ENCODE data around the gene UBE2Q2.

UBE2Q2 gene

DNA sequence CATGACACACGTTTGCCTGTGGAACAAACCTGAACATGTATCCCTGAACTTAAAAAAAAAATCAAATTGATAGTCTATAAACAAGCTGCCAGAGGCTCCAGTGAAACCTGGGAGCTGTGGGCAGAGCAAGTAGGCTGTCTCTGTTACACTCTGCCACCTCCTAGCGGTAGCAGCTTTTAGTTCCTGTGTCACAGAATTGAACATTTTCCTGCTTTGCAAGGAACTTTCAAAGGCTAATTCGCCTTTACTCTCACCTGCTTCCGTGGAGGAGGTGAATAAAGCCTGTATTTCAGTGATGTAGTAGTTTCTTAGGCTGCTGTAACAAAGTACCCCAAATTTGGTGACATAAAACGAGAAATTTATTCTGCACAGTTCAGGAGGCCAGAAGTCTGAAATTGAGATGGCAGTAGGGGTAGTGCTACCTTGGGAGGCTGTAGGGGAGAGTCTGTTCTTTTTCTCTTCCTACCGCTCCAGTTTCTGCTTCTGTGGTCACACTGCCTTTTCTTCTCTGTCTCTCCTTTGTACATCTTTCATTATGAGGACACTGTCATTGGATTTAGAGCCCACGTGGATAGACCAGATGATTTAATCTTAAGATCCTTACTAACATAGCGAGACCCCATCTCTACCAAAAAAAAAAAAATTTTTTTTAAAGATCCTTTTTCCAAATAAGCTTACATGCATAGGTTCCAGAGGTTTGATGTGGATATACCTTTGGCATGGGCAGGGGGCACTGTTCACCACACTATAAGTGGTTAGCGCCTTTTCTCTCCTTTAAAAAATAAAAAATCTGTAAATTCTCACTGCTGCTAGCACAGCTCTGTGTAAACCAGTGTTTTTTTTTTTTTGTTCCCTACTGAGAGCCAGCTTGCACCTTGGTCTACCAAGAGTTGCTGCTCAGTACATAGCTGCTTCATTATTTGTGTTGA, 85.7 kb downstream of the UBE2Q2 start:
- no peak for DNase-seq

DNA sequence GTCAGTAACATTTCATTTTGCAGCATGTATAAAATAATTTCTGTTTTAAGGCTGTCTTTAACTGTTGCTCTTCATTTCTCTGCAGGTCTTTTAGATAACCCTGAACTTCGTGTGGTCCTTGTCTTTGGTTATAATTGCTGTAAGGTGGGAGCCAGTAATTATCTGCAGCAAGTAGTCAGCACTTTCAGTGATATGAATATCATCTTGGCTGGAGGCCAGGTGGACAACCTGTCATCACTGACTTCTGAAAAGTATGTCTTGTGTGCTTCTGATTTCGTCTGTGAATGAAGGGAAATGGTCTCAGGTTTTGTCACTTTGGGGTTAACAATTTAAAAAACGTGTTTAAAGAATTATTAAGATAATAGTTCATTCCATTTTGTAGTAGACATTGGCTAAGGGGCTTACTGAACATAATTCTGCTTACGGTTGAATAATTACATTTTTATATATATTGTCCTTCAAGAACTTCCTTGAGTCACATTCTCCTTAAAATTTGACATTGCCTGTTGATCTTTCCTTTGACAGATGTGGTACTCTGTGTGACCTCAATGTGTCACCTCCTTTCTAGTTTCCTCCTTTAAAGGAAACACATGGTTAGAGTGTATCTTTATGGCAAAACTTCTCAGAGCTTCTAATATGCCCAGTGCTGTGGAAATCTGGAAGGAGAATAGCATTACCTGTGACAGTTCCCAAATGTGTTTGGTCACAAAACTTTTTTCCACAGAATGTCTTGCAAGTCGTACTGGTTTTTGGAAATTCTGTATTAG, 86.7 kb downstream of the UBE2Q2 start:
- DNase-seq: no peak

DNA sequence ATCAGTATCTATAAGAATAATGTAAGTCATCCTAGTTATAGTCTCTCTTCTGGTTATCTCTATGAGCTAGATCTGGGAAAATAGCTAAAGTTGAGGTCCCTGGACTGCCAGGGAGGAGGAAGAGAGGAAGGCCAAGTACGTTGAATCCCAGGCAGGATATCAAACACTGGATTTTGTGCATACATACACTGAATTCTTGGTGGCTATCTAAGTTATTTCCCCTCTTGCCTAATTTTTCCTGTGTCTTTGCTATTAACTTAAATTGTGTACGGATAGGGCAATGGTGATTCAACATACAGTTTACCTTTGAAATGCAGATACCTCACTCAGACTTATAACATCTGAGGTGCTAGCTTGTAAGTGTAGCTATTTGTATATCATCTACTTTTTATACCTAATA, 87.6 kb downstream of the UBE2Q2 start:
- no peak for DNase-seq

DNA sequence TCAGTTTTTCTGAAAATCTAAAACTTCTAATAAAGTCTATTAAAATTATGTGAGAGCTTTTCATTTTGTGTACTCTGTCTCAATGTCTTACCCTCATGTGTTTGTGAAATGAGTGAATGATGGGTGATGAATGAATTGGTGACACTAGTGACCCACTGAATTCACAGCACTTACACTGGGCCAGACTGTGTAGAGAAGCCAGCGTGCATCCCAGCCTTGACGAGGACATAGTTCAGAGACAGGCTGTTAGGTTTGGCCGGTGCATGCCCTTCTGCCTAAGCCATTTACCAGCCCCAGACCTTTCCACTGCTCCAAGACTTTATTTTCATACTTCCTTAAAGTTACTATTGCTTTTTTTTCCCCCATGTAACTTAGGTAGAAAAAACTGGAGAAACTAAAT, 99.2 kb downstream of the UBE2Q2 start:
- DNase-seq: no peak

DNA sequence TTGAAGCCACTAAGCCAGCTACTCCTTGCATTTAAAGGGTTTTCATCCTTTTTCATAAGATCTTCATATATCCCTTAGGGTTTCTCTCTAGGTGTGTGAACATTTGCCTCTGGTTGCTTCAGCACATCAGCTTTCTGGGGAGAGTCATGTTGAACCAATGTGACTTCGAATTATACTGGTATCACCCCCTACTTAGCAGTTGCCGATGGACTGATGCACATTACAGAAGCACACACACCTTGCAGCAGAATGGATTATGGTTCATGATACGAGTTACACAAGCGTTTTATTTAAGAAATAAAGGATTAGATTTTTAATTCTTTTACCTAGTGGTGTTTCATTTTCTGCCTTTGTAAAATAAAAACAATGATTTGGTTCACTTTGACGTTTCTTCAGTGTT, 100.0 kb downstream of the UBE2Q2 start:
- DNase-seq: no peak

DNA sequence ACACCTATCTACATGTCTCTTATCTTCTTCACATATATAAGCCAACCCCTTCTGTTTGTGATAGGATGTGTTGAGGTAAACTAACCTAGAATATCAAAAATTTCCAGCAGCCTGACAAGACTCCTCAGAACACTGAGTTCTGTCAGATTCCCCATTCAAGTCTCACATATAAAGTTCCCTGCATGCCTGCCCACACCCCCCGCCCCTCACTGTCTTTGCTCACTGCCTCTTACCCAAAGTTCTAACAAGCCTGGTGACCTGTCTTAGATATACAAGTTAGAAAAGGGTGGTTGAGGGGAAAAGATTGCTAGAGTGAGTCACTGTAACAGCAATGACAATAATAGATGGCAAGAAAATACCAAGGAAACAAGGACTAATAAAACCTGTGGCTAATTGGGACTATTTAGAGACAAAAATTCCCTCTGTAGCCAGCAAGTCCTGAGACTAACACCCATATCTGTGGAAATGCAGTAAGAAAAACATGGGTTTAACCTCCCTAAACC, 100.5 kb downstream of the UBE2Q2 start:
- no peak for DNase-seq

DNA sequence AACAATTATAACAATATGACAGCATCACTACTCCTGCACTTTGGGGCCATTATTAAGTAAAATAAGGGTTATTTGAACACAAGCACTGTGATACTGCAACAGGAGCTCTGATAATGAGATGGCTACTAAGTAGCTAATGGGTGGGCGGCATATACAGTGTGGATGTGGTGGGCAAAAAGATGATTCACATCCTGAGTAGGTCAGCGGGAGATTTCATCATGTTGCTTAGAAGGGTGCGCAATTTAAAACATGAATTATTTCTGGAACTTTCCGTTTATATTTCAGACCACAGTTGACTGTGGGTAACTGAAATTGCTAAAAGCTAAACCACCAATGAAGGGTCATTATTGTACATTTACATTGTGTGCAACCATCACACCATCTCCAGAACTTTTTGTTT, 102.7 kb downstream of the UBE2Q2 start:
- DNase-seq: no peak

DNA sequence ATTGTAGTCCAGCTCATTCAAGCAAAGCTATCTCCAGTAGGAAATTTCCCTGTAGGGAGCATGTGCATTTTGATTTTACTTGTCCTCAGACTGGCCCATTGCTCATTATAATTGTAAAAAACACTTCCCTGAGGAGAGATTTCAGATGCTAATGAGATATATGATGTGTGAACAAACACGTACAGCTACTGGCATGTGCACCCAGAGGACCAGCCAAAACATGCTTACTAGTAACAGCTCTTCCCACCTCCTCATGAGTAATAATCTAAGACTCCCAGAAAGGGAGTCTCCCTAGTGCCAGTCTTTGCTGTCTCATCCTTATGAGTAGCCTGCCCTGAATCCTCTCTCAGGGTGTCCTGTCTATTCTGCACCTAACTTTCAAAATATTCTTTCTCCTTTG, 103.8 kb downstream of the UBE2Q2 start:
- DNase-seq: no peak

DNA sequence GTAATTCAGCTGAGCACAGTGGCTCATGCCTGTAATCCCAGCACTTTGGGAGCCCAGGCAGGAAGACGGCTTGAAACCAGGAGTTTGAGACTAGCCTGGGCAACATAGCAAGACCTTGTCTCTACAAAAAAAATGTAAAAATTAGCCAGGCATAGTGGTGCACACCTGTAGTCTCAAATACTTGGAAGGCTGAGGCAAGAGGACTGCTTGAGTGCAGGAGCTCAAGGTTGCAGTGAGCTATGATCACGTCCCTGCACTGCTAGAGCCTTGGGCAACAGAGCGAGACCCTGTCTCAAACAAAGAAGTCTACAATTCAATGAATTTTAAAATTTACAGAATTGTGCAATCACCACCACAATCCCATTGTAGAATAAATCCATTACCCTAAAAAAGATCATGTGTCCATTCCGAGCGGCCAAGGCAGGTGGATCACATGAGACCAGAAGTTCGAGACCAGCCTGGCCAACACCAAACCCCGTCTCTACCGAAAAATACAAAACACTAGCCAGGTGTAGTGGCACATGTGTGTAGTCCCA, 105.6 kb downstream of the UBE2Q2 start:
- DNase-seq: no peak
